ENCODE results near the gene RAET1E. TPM values are rescaled to one million over a fixed set of nuclear protein-coding genes. Genes with fewer than 3 reads are reported as not detected.
"Not testable (repeated sequence)": the region's sequence is repeated elsewhere in the genome, so short reads cannot be mapped to it uniquely, and the experiment has no call there.

Gene RAET1E
- total RNA-seq = not detected

GRCh38 chr6:149897855-149898744, at the start of gene RAET1E:
RAET1E (minus strand) TSS chr6:149898113; CDS start chr6:149890901, 7,212 bp downstream.
- no peaks in the 10 kb centered on the region for H3K36me3 Mint-ChIP-seq (ENCODE audit: low read depth)
- H3K27me3 Mint-ChIP-seq = peaks cover 18% of the 10 kb centered on the region
- H3K27ac Mint-ChIP-seq = no peak within 1 kb of the TSS
- peaks cover 14% of the 10 kb centered on the region for H3K4me1 Mint-ChIP-seq
- ChIA-PET POLR2A (no interaction called here), CTCF (no interaction called here)
- no peaks in the 10 kb centered on the region for H3K9me3 Mint-ChIP-seq
- no peak for DNase-seq
- no peak within 1 kb of the TSS for H3K4me3 Mint-ChIP-seq

GRCh38 chr6:149947533-149947932, 49.6 kb upstream of the RAET1E start:
- H3K4me1 Mint-ChIP-seq; CTCF ChIA-PET; DNase-seq; H3K36me3 Mint-ChIP-seq (ENCODE audit: low read depth); H3K27ac Mint-ChIP-seq; POLR2A ChIA-PET; H3K4me3 Mint-ChIP-seq; H3K9me3 Mint-ChIP-seq: not testable (repeated sequence)
- peaks cover 63% of the 10 kb centered on the region for H3K27me3 Mint-ChIP-seq

DNA sequence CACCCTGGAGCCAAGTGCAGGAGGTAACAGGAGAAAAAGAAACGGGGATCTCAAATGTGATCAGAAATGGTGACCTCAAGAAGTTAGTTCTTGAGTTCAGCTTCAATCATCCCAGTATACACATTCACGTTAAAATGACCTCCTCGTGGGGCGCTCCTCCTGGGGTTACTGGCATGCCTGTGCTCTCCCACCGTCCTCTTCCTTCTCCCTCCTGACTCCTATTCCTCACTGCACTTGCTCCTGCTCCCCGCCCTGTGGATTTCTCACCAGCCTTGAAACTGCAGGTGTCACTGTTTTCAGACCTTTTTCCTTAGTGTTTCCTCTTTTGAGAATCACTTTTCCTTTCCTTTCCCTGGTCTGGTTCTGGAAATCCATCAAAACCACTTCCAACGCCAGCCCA, 48.7 kb upstream of the RAET1E start:
- H3K4me3 Mint-ChIP-seq, POLR2A ChIA-PET: not testable (repeated sequence)
- H3K27me3 Mint-ChIP-seq = peaks cover 62% of the 10 kb centered on the region

GRCh38 chr6:149945276-149945675, 47.4 kb upstream of the RAET1E start:
- H3K36me3 Mint-ChIP-seq (ENCODE audit: low read depth); H3K27ac Mint-ChIP-seq; DNase-seq; H3K4me3 Mint-ChIP-seq; H3K9me3 Mint-ChIP-seq; POLR2A ChIA-PET; CTCF ChIA-PET: not testable (repeated sequence)
- Mint-ChIP-seq H3K27me3 (peaks cover 62% of the 10 kb centered on the region), H3K4me1 (peaks cover 20% of the 10 kb centered on the region)

More for the DNA sequence above, 48.7 kb upstream of the RAET1E start:
- H3K9me3 Mint-ChIP-seq; H3K36me3 Mint-ChIP-seq (ENCODE audit: low read depth); CTCF ChIA-PET; DNase-seq; H3K27ac Mint-ChIP-seq; H3K4me1 Mint-ChIP-seq: not testable (repeated sequence)

DNA sequence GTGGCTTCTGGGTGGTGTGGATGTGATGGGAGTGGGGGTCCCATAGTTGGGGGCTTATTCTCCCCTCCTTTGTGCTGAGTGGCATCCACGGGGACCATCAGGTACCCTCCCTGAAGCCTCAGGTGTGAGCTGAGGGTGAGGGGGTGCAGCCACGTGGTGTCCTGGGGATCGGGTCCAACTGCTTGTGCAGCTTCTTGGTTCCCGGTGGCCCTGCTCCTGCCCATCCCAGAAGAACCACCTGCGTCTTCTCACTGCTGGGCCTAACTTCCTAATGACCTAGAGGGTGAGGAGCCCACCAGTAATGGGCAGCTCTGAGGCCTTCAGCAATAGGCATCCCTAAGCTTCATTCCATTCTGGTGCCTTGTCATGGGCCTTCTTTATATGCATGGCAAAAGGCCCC, 45.4 kb upstream of the RAET1E start:
- CTCF ChIA-PET = interaction anchor here (1.0 kb wide), 1 partner anchor 73 kb away, joined by 3 read pairs; no protein-coding TSS in a partner anchor
- POLR2A ChIA-PET; DNase-seq; H3K36me3 Mint-ChIP-seq (ENCODE audit: low read depth); H3K27ac Mint-ChIP-seq; H3K9me3 Mint-ChIP-seq; H3K4me3 Mint-ChIP-seq: not testable (repeated sequence)
- peaks cover 37% of the 10 kb centered on the region for H3K4me1 Mint-ChIP-seq
- H3K27me3 Mint-ChIP-seq = peaks cover 65% of the 10 kb centered on the region

DNA sequence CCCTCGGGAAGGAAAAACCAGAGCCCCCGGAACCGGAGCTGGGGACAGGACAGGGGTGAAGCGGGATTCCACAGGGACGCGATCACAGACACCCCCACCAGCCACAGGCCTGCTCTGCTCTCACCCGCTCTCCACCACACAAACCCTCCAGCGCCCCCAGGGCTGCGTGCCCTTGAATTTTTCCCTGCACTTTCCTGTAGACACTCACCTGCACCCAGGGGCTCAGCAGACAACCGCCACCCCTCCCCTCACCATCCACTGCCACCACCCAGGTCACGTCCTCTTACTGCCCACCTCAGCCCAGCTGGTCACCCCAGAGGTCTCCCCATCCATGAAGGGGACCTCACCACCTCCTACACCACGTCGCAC, 44.5 kb upstream of the RAET1E start:
- Mint-ChIP-seq H3K27me3 (peaks cover 70% of the 10 kb centered on the region), H3K36me3 (ENCODE audit: low read depth) (no peaks in the 10 kb centered on the region), H3K4me1 (peaks cover 43% of the 10 kb centered on the region), H3K27ac (no peak overlapping the region), H3K9me3 (no peaks in the 10 kb centered on the region), H3K4me3 (peak overlapping the region; percentile 81)
- ChIA-PET POLR2A (no interaction called here), CTCF (no interaction called here)
- no peak for DNase-seq

DNA sequence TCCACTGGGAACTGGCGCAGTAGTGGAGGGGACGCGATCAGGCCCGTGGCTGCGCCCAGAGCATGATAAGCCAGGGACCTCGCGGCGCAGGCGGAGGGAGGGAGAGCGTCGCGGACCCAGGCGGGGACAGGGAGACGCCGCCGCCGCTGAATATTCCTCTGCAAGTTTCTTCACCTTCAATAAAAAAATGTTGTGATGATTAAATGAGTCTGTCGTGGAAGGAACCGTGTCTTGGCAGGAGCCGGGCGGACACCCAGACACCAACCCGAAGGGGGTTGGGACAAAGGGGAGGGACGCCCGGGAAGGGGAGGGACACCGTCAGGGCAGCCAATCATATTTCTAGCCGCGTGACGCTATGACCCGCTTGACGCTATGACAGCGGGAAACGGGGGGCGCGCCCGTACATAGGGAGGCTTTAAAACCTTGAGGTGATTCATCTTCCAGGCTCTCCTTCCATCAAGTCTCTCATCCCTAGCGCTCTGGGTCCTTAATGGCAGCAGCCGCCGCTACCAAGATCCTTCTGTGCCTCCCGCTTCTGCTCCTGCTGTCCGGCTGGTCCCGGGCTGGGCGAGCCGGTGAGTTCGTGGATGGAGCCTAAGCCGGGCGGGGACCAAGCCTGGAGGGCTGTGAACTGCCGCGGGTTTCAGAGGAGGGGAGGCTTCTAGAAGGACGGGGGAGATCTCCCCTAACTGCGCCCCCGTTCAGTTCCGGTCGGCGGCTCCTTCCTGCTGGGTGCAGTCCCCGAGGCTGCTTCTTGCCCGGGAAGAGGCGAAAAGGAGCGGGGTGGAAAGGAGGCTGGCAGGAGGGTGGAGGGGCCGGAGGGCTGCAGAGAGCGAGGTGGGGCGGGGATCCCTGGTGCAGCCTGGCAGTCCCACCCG, 43.9 kb upstream of the RAET1E start, which contains the start of gene ULBP2:
TSS of gene ULBP2 (plus strand) at position 432 of the 878 bp plus-strand sequence. CDS start at position 491, 59 bp downstream.
- no peaks in the 10 kb centered on the region for H3K9me3 Mint-ChIP-seq
- H3K4me3 Mint-ChIP-seq = peak within 1 kb of the TSS; percentile 81
- peaks cover 76% of the 10 kb centered on the region for H3K27me3 Mint-ChIP-seq
- no peaks in the 10 kb centered on the region for H3K36me3 Mint-ChIP-seq (ENCODE audit: low read depth)
- ChIA-PET POLR2A (no interaction called here), CTCF (interaction anchor here (1.5 kb wide), 1 partner anchor 67 kb away, joined by 4 read pairs; no protein-coding TSS in a partner anchor)
- peak within 1 kb of the TSS; percentile 76 for H3K27ac Mint-ChIP-seq
- peaks cover 44% of the 10 kb centered on the region for H3K4me1 Mint-ChIP-seq
- peak; percentile 77 for DNase-seq

GRCh38 chr6:149940672-149940982, 42.7 kb upstream of the RAET1E start:
- no peaks in the 10 kb centered on the region for H3K9me3 Mint-ChIP-seq
- ChIA-PET CTCF (interaction anchor here (1.4 to 1.5 kb wide), 2 partner anchors 68 to 76 kb away, joined by 4 to 5 read pairs; no protein-coding TSS in a partner anchor), POLR2A (no interaction called here)
- H3K27me3 Mint-ChIP-seq = peaks cover 79% of the 10 kb centered on the region
- no peak for DNase-seq
- H3K4me3 Mint-ChIP-seq = no peak overlapping the region
- H3K36me3 Mint-ChIP-seq (ENCODE audit: low read depth) = no peaks in the 10 kb centered on the region
- no peak overlapping the region for H3K27ac Mint-ChIP-seq
- peaks cover 44% of the 10 kb centered on the region for H3K4me1 Mint-ChIP-seq

DNA sequence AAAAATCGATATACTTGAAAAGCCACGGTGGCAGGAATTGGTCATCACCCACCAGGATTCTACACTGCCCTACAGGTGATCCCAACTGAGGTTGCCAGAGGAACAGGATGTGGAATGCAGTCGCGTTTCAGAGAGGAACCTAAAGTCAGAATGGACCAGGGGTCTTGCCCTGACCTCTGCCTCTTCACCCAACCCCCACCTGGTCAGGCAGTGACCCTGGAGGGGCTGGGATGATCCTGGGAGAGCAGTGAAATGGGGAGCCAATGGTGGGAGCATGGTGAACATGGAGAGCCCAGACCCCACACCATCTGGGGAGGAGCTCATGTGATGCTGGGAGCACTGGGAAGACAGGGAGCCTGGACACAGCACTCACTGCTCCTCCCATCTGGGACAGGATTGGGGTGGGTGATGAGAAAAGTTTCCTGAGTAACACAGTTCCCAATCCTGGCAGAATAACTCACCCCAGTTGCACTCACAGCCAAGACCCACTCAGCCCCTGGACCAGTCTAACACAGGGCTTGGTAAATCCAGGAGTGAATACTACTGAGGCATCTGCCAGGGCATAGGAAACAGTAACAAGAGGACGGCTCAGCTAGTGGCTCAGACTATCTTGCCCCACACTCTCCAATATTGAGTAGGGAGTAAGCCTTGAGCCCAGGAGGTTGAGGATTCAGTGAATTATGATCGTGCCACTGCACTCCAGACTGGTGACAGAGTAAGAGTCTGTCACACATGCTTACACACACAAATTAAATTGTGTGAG, 42.2 kb upstream of the RAET1E start:
- H3K4me3 Mint-ChIP-seq = no peak overlapping the region
- POLR2A ChIA-PET = no interaction called here
- no peak for DNase-seq
- no peak overlapping the region for H3K27ac Mint-ChIP-seq
- CTCF ChIA-PET = interaction anchor here (1.4 to 1.5 kb wide), 2 partner anchors 69 to 77 kb away, joined by 4 to 5 read pairs; no protein-coding TSS in a partner anchor
- H3K27me3 Mint-ChIP-seq = peaks cover 83% of the 10 kb centered on the region
- peaks cover 46% of the 10 kb centered on the region for H3K4me1 Mint-ChIP-seq
- H3K9me3 Mint-ChIP-seq = no peaks in the 10 kb centered on the region
- H3K36me3 Mint-ChIP-seq (ENCODE audit: low read depth) = no peaks in the 10 kb centered on the region

DNA sequence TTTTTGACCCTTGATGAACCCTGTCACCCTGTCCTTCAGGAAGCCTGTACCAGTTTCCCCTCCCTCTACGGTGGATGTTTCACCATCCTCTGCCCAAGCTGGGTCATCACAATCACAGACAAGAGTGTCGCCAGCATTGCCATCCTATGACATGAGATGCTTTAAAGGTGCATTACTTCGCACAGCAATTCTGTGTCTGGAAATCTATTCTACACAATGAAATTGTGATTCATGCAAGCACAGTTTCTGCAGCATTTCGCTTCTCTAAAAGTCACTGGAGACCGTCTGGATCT, 41.4 kb upstream of the RAET1E start:
- POLR2A ChIA-PET = no interaction called here
- peak overlapping the region; percentile 65 for H3K4me3 Mint-ChIP-seq
- CTCF ChIA-PET = no interaction called here
- peaks cover 91% of the 10 kb centered on the region for H3K27me3 Mint-ChIP-seq
- H3K9me3 Mint-ChIP-seq = no peaks in the 10 kb centered on the region
- no peak for DNase-seq
- peaks cover 53% of the 10 kb centered on the region for H3K4me1 Mint-ChIP-seq
- H3K36me3 Mint-ChIP-seq (ENCODE audit: low read depth) = no peaks in the 10 kb centered on the region
- H3K27ac Mint-ChIP-seq = peak overlapping the region; percentile 80

DNA sequence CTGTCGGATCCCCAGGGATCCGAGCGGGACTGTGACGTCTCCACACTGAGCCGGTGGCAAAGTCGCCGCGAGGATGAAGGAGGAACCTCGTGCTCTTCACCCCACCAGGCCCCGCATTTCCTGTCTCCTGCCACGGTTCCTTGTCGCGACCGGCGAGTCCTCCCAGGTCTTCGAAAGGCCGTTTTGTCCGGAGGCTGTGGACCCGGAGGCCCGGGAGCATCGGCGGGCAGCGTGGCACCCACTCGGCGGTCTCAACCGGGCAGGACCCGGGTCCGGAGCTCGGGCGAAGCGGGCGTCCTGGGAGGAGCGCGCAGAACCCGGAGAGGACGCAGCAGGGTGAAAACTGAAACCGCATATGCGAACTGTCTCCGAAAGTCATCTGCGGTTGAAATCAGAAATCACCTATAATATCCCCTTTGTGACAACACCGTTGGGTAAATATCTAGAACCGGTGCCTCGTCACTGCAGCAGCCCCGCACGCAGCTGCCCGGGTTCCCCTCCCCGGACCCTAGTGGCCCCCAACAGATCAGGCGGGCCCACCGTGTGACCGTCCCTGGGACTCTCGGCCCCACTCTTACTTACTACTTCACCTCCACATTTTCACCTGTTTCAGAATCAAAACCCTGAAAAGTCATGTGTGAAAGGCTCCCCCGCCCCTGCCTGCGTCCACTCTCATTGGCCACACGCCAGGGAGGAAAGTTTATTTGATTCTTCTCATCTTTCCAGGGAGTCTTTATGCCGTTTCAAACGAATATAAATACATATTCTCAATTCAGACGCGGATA, 40.9 kb upstream of the RAET1E start:
- peak overlapping the region; percentile 65 for H3K4me3 Mint-ChIP-seq
- peak overlapping the region; percentile 80 for H3K27ac Mint-ChIP-seq
- H3K27me3 Mint-ChIP-seq = peaks cover 93% of the 10 kb centered on the region
- no peaks in the 10 kb centered on the region for H3K36me3 Mint-ChIP-seq (ENCODE audit: low read depth)
- H3K4me1 Mint-ChIP-seq = peaks cover 55% of the 10 kb centered on the region
- POLR2A ChIA-PET = no interaction called here
- DNase-seq = peak; percentile 45
- no peaks in the 10 kb centered on the region for H3K9me3 Mint-ChIP-seq
- CTCF ChIA-PET = no interaction called here

DNA sequence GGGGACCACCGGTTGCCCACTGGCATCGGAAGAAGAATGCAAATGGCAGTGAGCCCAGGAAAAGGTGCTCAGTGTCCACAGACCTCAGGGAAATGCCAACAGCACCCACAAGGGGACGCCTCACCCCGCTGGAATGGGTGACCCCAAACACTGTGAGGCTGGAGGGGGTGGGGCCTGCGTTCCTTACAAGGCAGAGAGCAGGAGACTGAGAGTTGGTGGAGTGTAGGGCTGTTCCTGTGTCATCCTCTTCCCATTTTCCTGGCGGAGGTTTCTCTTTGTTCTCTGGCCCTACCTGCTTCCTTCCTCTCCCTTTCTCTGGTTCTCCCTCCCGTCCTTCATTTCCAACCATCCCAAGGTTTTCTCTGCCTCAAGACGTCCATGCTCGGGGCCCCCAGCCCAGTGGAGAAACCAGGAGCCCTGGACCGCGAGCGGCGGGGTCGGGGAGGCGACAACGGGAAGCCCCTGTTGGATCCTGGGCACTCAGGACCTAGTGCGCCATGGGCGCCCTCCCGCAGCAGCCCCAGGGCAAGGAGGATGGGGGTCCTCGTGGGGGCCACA, 40.2 kb upstream of the RAET1E start:
- H3K27ac Mint-ChIP-seq; DNase-seq; H3K36me3 Mint-ChIP-seq (ENCODE audit: low read depth); H3K9me3 Mint-ChIP-seq; CTCF ChIA-PET; POLR2A ChIA-PET: not testable (repeated sequence)
- Mint-ChIP-seq H3K4me3 (peak overlapping the region; percentile 65), H3K27me3 (peaks cover 95% of the 10 kb centered on the region), H3K4me1 (peaks cover 55% of the 10 kb centered on the region)

Measured in activated CD4-positive, alpha-beta T cell treated with anti-CD3 and anti-CD28 coated beads, Interleukin-2, amount 10 ng/mL, durations not matched to agents 7 days and 5 days (primary cell).